ENCODE data around the gene IDH2. TPM values are rescaled to one million over a fixed set of nuclear protein-coding genes. Genes with fewer than 3 reads are reported as not detected.

The IDH2 gene
- polyA plus RNA-seq, 1 donor from 2014 or later, result 84.7 TPM

DNA sequence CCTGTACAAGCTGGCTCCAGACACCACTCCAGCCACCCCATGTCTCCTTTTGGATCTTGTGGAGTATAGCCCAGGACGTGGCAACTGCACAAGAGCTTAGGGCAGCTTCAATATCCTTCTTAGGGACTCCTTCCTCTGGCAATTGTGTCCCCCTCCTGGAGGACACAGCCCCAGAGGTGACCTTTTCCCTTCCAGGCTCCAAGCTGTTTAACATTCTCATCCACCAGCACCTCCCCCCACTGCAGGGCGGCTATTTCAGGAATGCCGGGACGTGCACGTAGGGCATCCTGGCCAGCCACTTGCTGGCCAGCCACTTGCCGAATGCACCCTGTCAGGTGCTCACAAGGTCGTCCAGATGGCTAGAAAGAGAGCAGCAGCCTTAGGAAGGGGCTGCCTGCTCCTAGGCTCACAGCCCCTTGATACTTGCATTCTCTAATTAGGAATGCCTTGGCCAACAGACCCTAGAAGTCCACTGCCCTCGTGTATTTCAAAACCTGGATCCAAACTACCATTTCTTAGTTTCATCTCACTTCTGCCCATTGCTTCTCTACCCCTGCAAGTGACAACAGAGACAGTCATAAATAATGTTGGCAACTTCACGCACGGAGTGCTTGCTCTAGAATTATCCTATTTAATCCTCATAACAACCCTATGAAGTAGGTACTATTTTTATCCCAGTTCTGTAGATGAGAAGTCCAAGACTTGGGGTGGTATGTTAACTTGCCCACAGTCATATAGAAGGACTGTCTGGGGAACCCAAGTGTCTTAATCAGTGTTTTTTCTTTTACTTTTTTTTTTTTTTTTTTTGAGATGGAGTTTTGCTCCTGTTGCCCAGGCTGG lies 24.5 kb upstream of the IDH2 start:
- Histone ChIP-seq H3K27ac (ENCODE audit: low read length) (no peak overlapping the region), H3K4me3 (ENCODE audit: low read length) (no peak overlapping the region), H3K9me2 (ENCODE audit: insufficient read depth, low read length) (no peaks in the 10 kb centered on the region), H3F3A (ENCODE audit: insufficient read depth, low read length, poor library complexity, severe bottlenecking) (no peaks in the 10 kb centered on the region), H2AFZ (ENCODE audit: low read depth, low read length) (no peak overlapping the region), H3K9ac (ENCODE audit: low read length) (no peak overlapping the region), H3K4me2 (ENCODE audit: low read length) (no peak overlapping the region), H4K20me1 (ENCODE audit: insufficient read depth) (no peaks in the 10 kb centered on the region), H3K9me3 (ENCODE audit: low read length) (no peaks in the 10 kb centered on the region), H3K79me2 (replicated peaks; ENCODE audit: insufficient read depth, low read length) (no peaks in the 10 kb centered on the region), H3K36me3 (ENCODE audit: insufficient read depth, low read length) (no peaks in the 10 kb centered on the region), H3K27me3 (ENCODE audit: insufficient read depth, low read depth, low read length) (no peaks in the 10 kb centered on the region)
- no peak for TF ChIP-seq REST (IDR thresholded peaks at IDR 0.05; ENCODE audit: borderline replicate concordance)

DNA sequence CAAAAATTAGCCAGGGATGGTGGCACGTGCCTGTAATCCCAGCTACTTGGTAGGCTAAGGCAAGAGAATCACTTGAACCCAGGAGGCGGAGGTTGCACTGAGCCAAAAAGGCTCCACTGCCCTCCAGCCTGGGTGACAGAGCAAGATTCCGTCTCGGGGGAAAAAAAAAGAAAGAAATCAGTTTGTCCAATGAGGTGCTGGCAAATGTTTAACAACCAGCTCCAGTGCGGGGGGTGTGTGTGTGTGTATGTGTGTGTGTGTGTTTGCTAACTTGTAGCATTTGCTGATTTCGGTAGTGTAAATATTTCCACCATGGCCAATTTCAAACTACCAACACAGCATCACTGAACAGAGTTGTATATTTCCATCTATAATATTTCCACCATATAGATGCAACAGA lies 23.8 kb upstream of the IDH2 start:
- Histone ChIP-seq H3K27ac (ENCODE audit: low read length) (no peak overlapping the region), H4K20me1 (ENCODE audit: insufficient read depth) (no peaks in the 10 kb centered on the region), H3K27me3 (ENCODE audit: insufficient read depth, low read depth, low read length) (no peaks in the 10 kb centered on the region), H3K79me2 (replicated peaks; ENCODE audit: insufficient read depth, low read length) (no peaks in the 10 kb centered on the region), H3K9me2 (ENCODE audit: insufficient read depth, low read length) (no peaks in the 10 kb centered on the region), H3K4me3 (ENCODE audit: low read length) (no peak overlapping the region), H3K9ac (ENCODE audit: low read length) (no peak overlapping the region), H3F3A (ENCODE audit: insufficient read depth, low read length, poor library complexity, severe bottlenecking) (no peaks in the 10 kb centered on the region), H3K4me2 (ENCODE audit: low read length) (no peak overlapping the region), H3K36me3 (ENCODE audit: insufficient read depth, low read length) (no peaks in the 10 kb centered on the region), H2AFZ (ENCODE audit: low read depth, low read length) (no peak overlapping the region), H3K9me3 (ENCODE audit: low read length) (no peaks in the 10 kb centered on the region)
- TF ChIP-seq EZH2 (IDR thresholded peaks at IDR 0.05; ENCODE audit: borderline replicate concordance, insufficient read depth, low read length, poor library complexity, severe bottlenecking) (no peak), TAF1 (IDR thresholded peaks at IDR 0.05; ENCODE audit: low read depth) (no peak), POLR2AphosphoS5 (IDR thresholded peaks at IDR 0.05) (no peak), MXI1 (conservative IDR thresholded peaks at IDR 0.05; ENCODE audit: poor library complexity, severe bottlenecking) (no peak), REST (IDR thresholded peaks at IDR 0.05; ENCODE audit: borderline replicate concordance) (no peak), SMC3 (conservative IDR thresholded peaks at IDR 0.05; ENCODE audit: poor library complexity) (no peak), RAD21 (conservative IDR thresholded peaks at IDR 0.05) (no peak), EP300 (conservative IDR thresholded peaks at IDR 0.05; ENCODE audit: poor library complexity, severe bottlenecking) (no peak)
- TF ChIP-seq, protein P1, sequence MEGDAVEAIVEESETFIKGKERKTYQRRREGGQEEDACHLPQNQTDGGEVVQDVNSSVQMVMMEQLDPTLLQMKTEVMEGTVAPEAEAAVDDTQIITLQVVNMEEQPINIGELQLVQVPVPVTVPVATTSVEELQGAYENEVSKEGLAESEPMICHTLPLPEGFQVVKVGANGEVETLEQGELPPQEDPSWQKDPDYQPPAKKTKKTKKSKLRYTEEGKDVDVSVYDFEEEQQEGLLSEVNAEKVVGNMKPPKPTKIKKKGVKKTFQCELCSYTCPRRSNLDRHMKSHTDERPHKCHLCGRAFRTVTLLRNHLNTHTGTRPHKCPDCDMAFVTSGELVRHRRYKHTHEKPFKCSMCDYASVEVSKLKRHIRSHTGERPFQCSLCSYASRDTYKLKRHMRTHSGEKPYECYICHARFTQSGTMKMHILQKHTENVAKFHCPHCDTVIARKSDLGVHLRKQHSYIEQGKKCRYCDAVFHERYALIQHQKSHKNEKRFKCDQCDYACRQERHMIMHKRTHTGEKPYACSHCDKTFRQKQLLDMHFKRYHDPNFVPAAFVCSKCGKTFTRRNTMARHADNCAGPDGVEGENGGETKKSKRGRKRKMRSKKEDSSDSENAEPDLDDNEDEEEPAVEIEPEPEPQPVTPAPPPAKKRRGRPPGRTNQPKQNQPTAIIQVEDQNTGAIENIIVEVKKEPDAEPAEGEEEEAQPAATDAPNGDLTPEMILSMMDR (IDR thresholded peaks at IDR 0.05; ENCODE audit: poor library complexity, severe bottlenecking), result no peak

Data from neural cell (in vitro differentiated cells).